GM23248 (cell line): ENCODE data around the gene GRIK3. TPM values are rescaled to one million over a fixed set of nuclear protein-coding genes. Genes with fewer than 3 reads are reported as not detected.

Experiments used
- DNase-seq: peaks from one replicate; pipeline ENCODE4 v3.0.0-alpha.2; 2015
- H2AFZ ChIP-seq: fragments of 200-600 bp; sonication (generic); 2 replicates; pipeline ENCODE4 v1.6.1; 2016; ENCODE audit warnings: antibody characterized with exemption
- H3F3A ChIP-seq: fragments of 200-600 bp; sonication (generic); 2 replicates; pipeline ENCODE4 v1.6.1; 2016; ENCODE audit warnings: mild to moderate bottlenecking, antibody characterized with exemption, mixed run types; ENCODE audit not compliant: insufficient read depth
- H3K27ac ChIP-seq: fragments of 200-600 bp; sonication (generic); 2 replicates; pipeline ENCODE4 v1.5.1; 2016; ENCODE audit warnings: mild to moderate bottlenecking
- H3K27me3 ChIP-seq: fragments of 200-600 bp; sonication (generic); replicated peaks from 2 replicates; pipeline ENCODE4 v1.6.1; 2016; ENCODE audit warnings: mild to moderate bottlenecking; ENCODE audit not compliant: insufficient read depth
- H3K36me3 ChIP-seq: fragments of 200-600 bp; sonication (generic); 2 replicates; pipeline ENCODE4 v1.6.1; 2016; ENCODE audit warnings: low read depth, mild to moderate bottlenecking
- H3K4me1 ChIP-seq: fragments of 200-600 bp; sonication (generic); 2 replicates; pipeline ENCODE4 v1.6.1; 2016; ENCODE audit warnings: mild to moderate bottlenecking; ENCODE audit not compliant: insufficient read depth
- H3K4me2 ChIP-seq: fragments of 200-600 bp; sonication (generic); one replicate; pipeline ENCODE4 v1.6.1; 2016; ENCODE audit warnings: mild to moderate bottlenecking; ENCODE audit not compliant: unreplicated experiment
- H3K4me3 ChIP-seq: fragments of 200-600 bp; sonication (generic); 2 replicates; pipeline ENCODE4 v1.5.1; 2016; ENCODE audit warnings: mild to moderate bottlenecking
- H3K79me2 ChIP-seq: fragments of 200-600 bp; sonication (generic); 2 replicates; pipeline ENCODE4 v1.6.1; 2016; ENCODE audit warnings: mild to moderate bottlenecking; ENCODE audit not compliant: insufficient read depth
- H3K9ac ChIP-seq: fragments of 200-600 bp; sonication (generic); 2 replicates; pipeline ENCODE4 v1.6.1; 2016; ENCODE audit warnings: mild to moderate bottlenecking
- H3K9me2 ChIP-seq: fragments of 200-600 bp; sonication (generic); 2 replicates; pipeline ENCODE4 v1.6.1; 2016; ENCODE audit warnings: mixed run types, mild to moderate bottlenecking, moderate library complexity; ENCODE audit not compliant: insufficient read depth
- H3K9me3 ChIP-seq: fragments of 200-600 bp; sonication (generic); one replicate; pipeline ENCODE4 v1.6.1; 2017; ENCODE audit warnings: low read depth
- H4K20me1 ChIP-seq: fragments of 200-600 bp; sonication (generic); 2 replicates; pipeline ENCODE4 v1.6.0; 2016; ENCODE audit not compliant: insufficient read depth
- EZH2 ChIP-seq: fragments of 200-600 bp; sonication (generic); IDR thresholded peaks from 2 replicates; pipeline ENCODE4 v1.6.1; 2018; ENCODE audit warnings: antibody characterized with exemption, mild to moderate bottlenecking; ENCODE audit not compliant: insufficient read depth, poor library complexity, severe bottlenecking
- EZH2phosphoT487 ChIP-seq: fragments of 200-600 bp; sonication (generic); IDR thresholded peaks from 2 replicates; pipeline ENCODE4 v1.6.1; 2018; ENCODE audit warnings: antibody characterized with exemption, moderate library complexity, mild to moderate bottlenecking, low read depth; ENCODE audit not compliant: insufficient read depth
- WGBS, 2 experiments: methylation state at CpG; one replicate each; pipeline ENCODE4 v1.1.6; 2015 to 2017; ENCODE audit warnings: low lambda C conversion rate in 2 of 2, low coverage in 1 of 2; ENCODE audit errors: missing lambda C conversion rate in 2 of 2; 5-methylcytosine and 5-hydroxymethylcytosine counted together
- in situ Hi-C: fragments of 300-500 bp; cut with MboI; formaldehyde crosslinking; loops from 2 replicates; pipeline ENCODE4 v1.15.0; 2020
- polyA plus RNA-seq: library from polyadenylated mRNA; unstranded; fragments of >200 nt; fragmentation: Nextera tagmentation; extraction: Ambion mirVana; gene quantifications from 2 replicates; pipeline ENCODE4 v1.2.1, GENCODE V29; 2016
- total RNA-seq: library from RNA; depleted of rRNA; stranded (reverse); fragments of >200 nt; shearing (Covaris generic); gene quantifications from 2 replicates; pipeline ENCODE4 v1.2.3, GENCODE V29; 2014

Gene GRIK3
- total and polyA plus RNA-seq, 2 experiments from 2014 or later, result not detected

DNA sequence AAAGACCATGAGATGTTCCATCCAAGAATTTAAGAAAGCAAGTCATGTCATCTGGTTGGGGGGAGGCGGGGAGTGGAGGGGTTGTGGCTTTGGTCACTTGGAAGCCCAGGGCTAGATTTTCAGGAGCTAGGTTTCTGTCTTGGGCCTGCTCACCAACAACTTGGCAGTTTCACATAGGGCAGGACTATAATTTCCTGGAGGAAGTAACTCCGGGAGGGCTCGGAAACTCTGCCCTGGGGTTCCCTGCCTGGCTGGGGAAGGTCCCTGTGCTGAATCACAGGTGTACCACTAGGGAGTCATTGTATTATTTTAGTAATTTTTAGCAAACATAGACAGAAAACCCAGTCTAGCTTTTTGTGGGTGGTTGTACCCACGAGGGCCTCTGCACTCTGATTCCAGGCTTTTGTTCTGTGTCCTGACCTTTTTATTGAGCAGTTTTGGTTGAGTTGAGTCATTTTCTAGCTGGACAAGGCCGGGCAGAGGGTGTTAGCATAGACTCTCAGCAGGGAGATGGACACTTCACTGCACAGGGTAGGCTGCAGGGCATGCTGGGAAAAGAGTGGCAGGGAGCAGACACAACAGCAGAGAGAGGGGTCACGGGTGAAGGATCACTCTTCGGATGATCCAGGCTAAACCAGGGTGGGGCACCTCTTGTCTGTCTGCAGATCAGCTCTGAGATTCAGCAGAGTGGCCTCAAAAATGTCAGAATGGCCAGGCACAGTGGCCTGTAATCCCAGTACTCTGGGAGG, 144.7 kb downstream of the GRIK3 start:
- H2AFZ ChIP-seq, result no peak overlapping the region
- H4K20me1 ChIP-seq, result no peaks in the 10 kb centered on the region
- no peaks in the 10 kb centered on the region for H3K27me3 ChIP-seq
- no peaks in the 10 kb centered on the region for H3K9me2 ChIP-seq
- TF ChIP-seq EZH2phosphoT487, result no peak
- no peaks in the 10 kb centered on the region for H3K9me3 ChIP-seq
- H3K9ac ChIP-seq, result no peak overlapping the region
- no peaks in the 10 kb centered on the region for H3K4me1 ChIP-seq
- no peak overlapping the region for H3K4me3 ChIP-seq
- no peak overlapping the region for H3K27ac ChIP-seq
- no peaks in the 10 kb centered on the region for H3K36me3 ChIP-seq
- WGBS, 2 experiments, result 7 to 12% methylated on average over 7 of the region's 7 CpGs
- DNase-seq, result no peak
- H3K4me2 ChIP-seq, result no peak overlapping the region
- no peaks in the 10 kb centered on the region for H3K79me2 ChIP-seq
- no peaks in the 10 kb centered on the region for H3F3A ChIP-seq
- in situ Hi-C loops, result no loop called here

- in situ Hi-C loops, result no loop called here
- H3K9ac ChIP-seq, result no peak overlapping the region
- TF ChIP-seq EZH2 (no peak), EZH2phosphoT487 (no peak)
Observed at GRCh38 chr1:36888811-36889477, 145.4 kb downstream of the GRIK3 start.

GRCh38 chr1:36885540-36886357, 148.6 kb downstream of the GRIK3 start:
- no peaks in the 10 kb centered on the region for H3K9me2 ChIP-seq
- no peak overlapping the region for H3K4me3 ChIP-seq
- H3F3A ChIP-seq, result no peaks in the 10 kb centered on the region
- no peak overlapping the region for H3K27ac ChIP-seq
- no peaks in the 10 kb centered on the region for H3K36me3 ChIP-seq
- H3K79me2 ChIP-seq, result no peaks in the 10 kb centered on the region
- H3K27me3 ChIP-seq, result no peaks in the 10 kb centered on the region
- in situ Hi-C loops, result no loop called here
- no peak for DNase-seq
- no peak overlapping the region for H3K9ac ChIP-seq
- 1 to 2% methylated on average over 7 of the region's 7 CpGs for WGBS, 2 experiments
- no peak overlapping the region for H3K4me2 ChIP-seq
- no peaks in the 10 kb centered on the region for H3K4me1 ChIP-seq
- no peak overlapping the region for H2AFZ ChIP-seq
- H3K9me3 ChIP-seq, result no peaks in the 10 kb centered on the region
- no peak for TF ChIP-seq EZH2
- no peak for TF ChIP-seq EZH2phosphoT487
- no peaks in the 10 kb centered on the region for H4K20me1 ChIP-seq

More at GRCh38 chr1:36888811-36889477, 145.4 kb downstream of the GRIK3 start:
- Histone ChIP-seq H3K79me2 (no peaks in the 10 kb centered on the region), H3K4me2 (no peak overlapping the region), H3K4me1 (no peaks in the 10 kb centered on the region), H2AFZ (no peak overlapping the region), H3K9me2 (no peaks in the 10 kb centered on the region), H4K20me1 (no peaks in the 10 kb centered on the region), H3K27ac (no peak overlapping the region), H3K27me3 (no peaks in the 10 kb centered on the region), H3K9me3 (no peaks in the 10 kb centered on the region), H3K4me3 (no peak overlapping the region), H3K36me3 (no peaks in the 10 kb centered on the region), H3F3A (no peaks in the 10 kb centered on the region)
- no peak for DNase-seq
- 18 to 21% methylated on average over 7 of the region's 7 CpGs for WGBS, 2 experiments

DNA sequence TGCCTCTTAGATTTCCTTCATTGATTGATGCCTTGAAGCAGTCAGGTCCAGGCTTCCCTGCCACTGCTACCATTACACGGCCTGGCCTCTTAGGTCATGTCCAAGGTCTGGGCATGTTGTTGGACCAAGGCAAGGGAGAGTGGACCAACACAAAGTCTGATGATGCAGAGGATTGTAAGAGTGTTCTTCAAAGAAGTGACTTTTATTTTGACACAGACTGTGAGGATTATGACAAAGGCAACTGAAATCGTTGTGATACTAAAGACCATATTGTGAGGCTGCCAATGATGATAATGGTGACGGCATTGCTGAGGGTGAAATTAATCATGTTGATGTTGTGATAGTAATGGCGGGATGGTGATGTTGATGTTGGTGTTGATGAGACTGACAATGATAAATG, 149.5 kb downstream of the GRIK3 start:
- H3K9me2 ChIP-seq, result no peaks in the 10 kb centered on the region
- no peaks in the 10 kb centered on the region for H3K4me1 ChIP-seq
- no peak for DNase-seq
- H3F3A ChIP-seq, result no peaks in the 10 kb centered on the region
- no peak overlapping the region for H3K27ac ChIP-seq
- H3K4me3 ChIP-seq, result no peak overlapping the region
- H2AFZ ChIP-seq, result no peak overlapping the region
- no peaks in the 10 kb centered on the region for H3K9me3 ChIP-seq
- no peak overlapping the region for H3K9ac ChIP-seq
- in situ Hi-C loops, result no loop called here
- H3K4me2 ChIP-seq, result no peak overlapping the region
- no peaks in the 10 kb centered on the region for H3K27me3 ChIP-seq
- no peaks in the 10 kb centered on the region for H3K79me2 ChIP-seq
- no peaks in the 10 kb centered on the region for H4K20me1 ChIP-seq
- H3K36me3 ChIP-seq, result no peaks in the 10 kb centered on the region
- TF ChIP-seq EZH2phosphoT487, result no peak
- no peak for TF ChIP-seq EZH2
- 19 to 30% methylated on average over 4 of the region's 4 CpGs for WGBS, 2 experiments
